A549 (cell line): Measurements from ENCODE around the gene ULK2.

Experiments
- CTCF ChIP-seq: fragments of >200 bp; sonication (Bioruptor Twin); formaldehyde crosslinking; IDR thresholded peaks from 3 replicates; pipeline ENCODE4 v1.5.1; 2016
- EHMT2 ChIP-seq: fragments of 200-600 bp; sonication (generic); IDR thresholded peaks from 2 replicates; pipeline ENCODE4 v1.6.1; 2016; ENCODE audit warnings: antibody characterized with exemption, low read depth, mild to moderate bottlenecking, moderate library complexity
- EP300 ChIP-seq, 2 experiments: fragments of >200 bp; sonication (Bioruptor Twin); formaldehyde crosslinking; IDR thresholded peaks; 2 replicates in 1 of 2; 3 replicates in 1 of 2; pipeline ENCODE4 v1.6.1; 2016 to 2017
- ESRRA ChIP-seq: fragments of 150-350 bp; IDR thresholded peaks from 2 replicates; pipeline ENCODE4 v1.6.1; 2014; ENCODE audit warnings: mild to moderate bottlenecking, low read length, borderline replicate concordance
- JUN ChIP-seq, 2 experiments: fragments of >200 bp; sonication (Bioruptor Twin); formaldehyde crosslinking; IDR thresholded peaks; 2 replicates in 1 of 2; 3 replicates in 1 of 2; pipeline ENCODE4 v1.6.1; 2016 to 2017
- MYC ChIP-seq: IDR thresholded peaks from 2 replicates; pipeline ENCODE4 v1.6.1; 2012; ENCODE audit warnings: mild to moderate bottlenecking, inconsistent platforms, low read length, improper control_type of control experiment, borderline replicate concordance
- POLR2A ChIP-seq: IDR thresholded peaks from 2 replicates; pipeline ENCODE4 v1.6.1; 2012; ENCODE audit warnings: mild to moderate bottlenecking, low read length
- POLR2AphosphoS2 ChIP-seq: conservative IDR thresholded peaks from 2 replicates; pipeline ENCODE4 v1.6.1; 2012; ENCODE audit warnings: low read length, improper control_type of control experiment, inconsistent platforms
- RARB ChIP-seq: fragments of 250-450 bp; sonication (Bioruptor Pico); IDR thresholded peaks from 2 replicates; pipeline ENCODE4 v1.8.0; 2021; ENCODE audit warnings: mild to moderate bottlenecking, moderate library complexity
- ZNF302 ChIP-seq: fragments of 250-450 bp; sonication (Bioruptor Pico); IDR thresholded peaks from 2 replicates; pipeline ENCODE4 v1.9.0; 2021; ENCODE audit warnings: inconsistent platforms, mild to moderate bottlenecking, moderate library complexity
- ZSCAN20 ChIP-seq: fragments of 250-450 bp; sonication (Bioruptor Pico); IDR thresholded peaks from 2 replicates; pipeline ENCODE4 v1.8.0; 2022; ENCODE audit warnings: mild to moderate bottlenecking, moderate library complexity
- TF ChIP-seq, protein P1 (sequence below): fragments of 250-450 bp; sonication (Bioruptor Pico); IDR thresholded peaks from 2 replicates; pipeline ENCODE4 v1.5.0; 2021; ENCODE audit warnings: mild to moderate bottlenecking, moderate library complexity, borderline replicate concordance

DNA sequence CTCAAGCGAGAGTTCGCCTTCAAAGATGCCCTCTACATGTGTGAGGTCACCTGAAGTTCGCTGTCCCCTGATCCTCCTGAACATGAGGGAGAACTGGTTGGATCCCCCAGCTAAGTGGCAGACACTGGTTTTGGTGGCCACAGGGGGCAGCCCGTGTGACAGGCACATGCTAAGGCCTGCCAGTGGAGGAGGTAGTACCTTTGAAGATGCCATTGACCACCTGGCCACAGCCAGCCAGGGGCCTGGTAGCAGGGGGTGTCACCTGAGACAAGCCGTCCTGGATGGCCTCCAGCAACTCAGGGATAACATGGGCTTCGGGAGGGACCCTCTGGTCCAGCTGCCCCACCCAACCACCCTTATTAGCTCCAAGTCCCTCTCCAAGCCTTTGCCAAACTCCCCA is 112.3 kb downstream of the ULK2 start:
- TF ChIP-seq CTCF (no peak), EP300 (IDR thresholded peaks at IDR 0.05) (no peak), EHMT2 (no peak), POLR2A (no peak), POLR2AphosphoS2 (no peak), MYC (no peak), JUN (IDR thresholded peaks at IDR 0.05) (no peak), ZSCAN20 (CRISPR knock-in tag) (no peak), ZNF302 (no peak), RARB (no peak), ESRRA (no peak)
- TF ChIP-seq, protein P1, sequence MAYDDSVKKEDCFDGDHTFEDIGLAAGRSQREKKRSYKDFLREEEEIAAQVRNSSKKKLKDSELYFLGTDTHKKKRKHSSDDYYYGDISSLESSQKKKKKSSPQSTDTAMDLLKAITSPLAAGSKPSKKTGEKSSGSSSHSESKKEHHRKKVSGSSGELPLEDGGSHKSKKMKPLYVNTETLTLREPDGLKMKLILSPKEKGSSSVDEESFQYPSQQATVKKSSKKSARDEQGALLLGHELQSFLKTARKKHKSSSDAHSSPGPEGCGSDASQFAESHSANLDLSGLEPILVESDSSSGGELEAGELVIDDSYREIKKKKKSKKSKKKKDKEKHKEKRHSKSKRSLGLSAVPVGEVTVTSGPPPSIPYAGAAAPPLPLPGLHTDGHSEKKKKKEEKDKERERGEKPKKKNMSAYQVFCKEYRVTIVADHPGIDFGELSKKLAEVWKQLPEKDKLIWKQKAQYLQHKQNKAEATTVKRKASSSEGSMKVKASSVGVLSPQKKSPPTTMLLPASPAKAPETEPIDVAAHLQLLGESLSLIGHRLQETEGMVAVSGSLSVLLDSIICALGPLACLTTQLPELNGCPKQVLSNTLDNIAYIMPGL (CRISPR knock-in tag), result no peak
